COR-L47 (cell line): Measurements from ENCODE around the gene CIRBP.
A peak's percentile ranks its signal among the peaks of the same experiment; 100 is the strongest.

ENCODE experiments used
- DNase-seq: peaks from one replicate; lab custom pipeline; 2025; lab: John Stamatoyannopoulos, UW

CIRBP gene

GRCh38 chr19:1269065-1269477 is at the start of gene CIRBP:
Gene CIRBP (plus strand): TSS chr19:1269332. CDS start chr19:1270934, 1,602 bp downstream.
- DNase-seq, result peak; percentile 99

- DNase-seq, result no peak
Measured at GRCh38 chr19:1219786-1220476, 49.2 kb upstream of the CIRBP start.

GRCh38 chr19:1220477-1220930 is 48.6 kb upstream of the CIRBP start:
- no peak for DNase-seq

GRCh38 chr19:1220976-1221903 is 47.9 kb upstream of the CIRBP start:
- DNase-seq, result no peak

GRCh38 chr19:1221904-1222255 is 47.3 kb upstream of the CIRBP start:
- no peak for DNase-seq

GRCh38 chr19:1222394-1222793 is 46.7 kb upstream of the CIRBP start:
- DNase-seq, result no peak

- no peak for DNase-seq
Measured at GRCh38 chr19:1223018-1223855, 45.9 kb upstream of the CIRBP start.

GRCh38 chr19:1224047-1224825 is 44.9 kb upstream of the CIRBP start:
- DNase-seq, result no peak

- no peak for DNase-seq
Measured at GRCh38 chr19:1224847-1225246, 44.3 kb upstream of the CIRBP start.

- DNase-seq, result no peak
Measured at GRCh38 chr19:1225440-1226226, 43.5 kb upstream of the CIRBP start.

- no peak for DNase-seq
Measured at GRCh38 chr19:1226227-1226518, 43.0 kb upstream of the CIRBP start.

GRCh38 chr19:1226522-1227303 is 42.4 kb upstream of the CIRBP start:
- DNase-seq, result no peak

- DNase-seq, result no peak
Measured at GRCh38 chr19:1227304-1228054, 41.7 kb upstream of the CIRBP start.

- DNase-seq, result no peak
Measured at GRCh38 chr19:1228161-1228957, 40.8 kb upstream of the CIRBP start.

GRCh38 chr19:1229056-1229923 is 39.8 kb upstream of the CIRBP start:
- no peak for DNase-seq

GRCh38 chr19:1229924-1230782 is 39.0 kb upstream of the CIRBP start:
- DNase-seq, result no peak
